Mesendoderm (in vitro differentiated cells): ENCODE results near the gene LKAAEAR1.

ENCODE experiments used
- DNase-seq: peaks from one replicate; pipeline ENCODE4 v3.0.0; 2013
- H2AK5ac ChIP-seq: 2 replicates; pipeline ENCODE4 v1.6.1; 2013; ENCODE audit warnings: low read length, inconsistent platforms
- H2BK120ac ChIP-seq: 2 replicates; pipeline ENCODE4 v1.6.1; 2013; ENCODE audit warnings: low read depth, mild to moderate bottlenecking, low read length, moderate library complexity, mixed read lengths
- H2BK15ac ChIP-seq: replicated peaks from 2 replicates; pipeline ENCODE4 v1.6.1; 2013; ENCODE audit warnings: low read depth, mild to moderate bottlenecking, moderate library complexity
- H2BK5ac ChIP-seq: 2 replicates; pipeline ENCODE4 v1.6.1; 2013; ENCODE audit warnings: low read length, inconsistent platforms
- H3K18ac ChIP-seq: 2 replicates; pipeline ENCODE4 v1.6.1; 2013; ENCODE audit warnings: mild to moderate bottlenecking, low read length, mixed read lengths
- H3K23ac ChIP-seq: one replicate; pipeline ENCODE4 v1.6.1; 2013; ENCODE audit warnings: low read length
- H3K27ac ChIP-seq: 2 replicates; pipeline ENCODE4 v1.5.1; 2013; ENCODE audit warnings: low read depth, mild to moderate bottlenecking, inconsistent platforms, low read length, moderate library complexity
- H3K27me3 ChIP-seq: 2 replicates; pipeline ENCODE4 v1.6.1; 2013; ENCODE audit warnings: low read length, control low read depth, mild to moderate bottlenecking, inconsistent platforms; ENCODE audit not compliant: insufficient read depth, poor library complexity
- H3K36me3 ChIP-seq: 2 replicates; pipeline ENCODE4 v1.6.1; 2013; ENCODE audit warnings: low read length, inconsistent platforms; ENCODE audit not compliant: control insufficient read depth, insufficient read depth
- H3K4ac ChIP-seq: one replicate; pipeline ENCODE4 v1.6.1; 2013; ENCODE audit warnings: low read depth, mild to moderate bottlenecking, low read length, moderate library complexity
- H3K4me1 ChIP-seq: 2 replicates; pipeline ENCODE4 v1.6.1; 2013; ENCODE audit warnings: low read depth, low read length, inconsistent platforms; ENCODE audit not compliant: control insufficient read depth
- H3K4me2 ChIP-seq: 2 replicates; pipeline ENCODE4 v1.6.1; 2013; ENCODE audit warnings: low read length
- H3K4me3 ChIP-seq: 2 replicates; pipeline ENCODE4 v1.5.1; 2013; ENCODE audit warnings: mild to moderate bottlenecking, low read length
- H3K56ac ChIP-seq: one replicate; pipeline ENCODE4 v1.6.1; 2013; ENCODE audit warnings: low read length
- H3K79me1 ChIP-seq: 2 replicates; pipeline ENCODE4 v1.6.1; 2013; ENCODE audit warnings: low read length, inconsistent platforms
- H3K79me2 ChIP-seq: 2 replicates; pipeline ENCODE4 v1.6.1; 2013; ENCODE audit warnings: mild to moderate bottlenecking, low read length; ENCODE audit not compliant: control insufficient read depth, insufficient read depth
- H3K9ac ChIP-seq: 2 replicates; pipeline ENCODE4 v1.6.1; 2013; ENCODE audit warnings: low read length, inconsistent platforms
- H4K5ac ChIP-seq: one replicate; pipeline ENCODE4 v1.6.1; 2013; ENCODE audit warnings: low read length
- H4K8ac ChIP-seq: one replicate; pipeline ENCODE4 v1.6.1; 2013; ENCODE audit warnings: low read depth, mild to moderate bottlenecking, control low read depth, low read length, moderate library complexity
- WGBS: extraction: QIAGEN DNeasy Blood & Tissue Kit; methylation state at CpG from one replicate; pipeline ENCODE4 v1.1.7; 2013; ENCODE audit warnings: low lambda C conversion rate, missing lambda C conversion rate; ENCODE audit not compliant: insufficient coverage; ENCODE audit errors: extremely low coverage; 5-methylcytosine and 5-hydroxymethylcytosine counted together

Gene LKAAEAR1

GRCh38 chr20:64082820-64083377 is 1.3 kb downstream of the LKAAEAR1 start:
- no CpG with 5 or more reads among the region's 13 CpGs for WGBS
- H3K4me3 ChIP-seq, result no peak overlapping the region

GRCh38 chr20:64082126-64082731 is 2.0 kb downstream of the LKAAEAR1 start:
- H2BK5ac ChIP-seq, result no peak overlapping the region
- no peak for DNase-seq

More at GRCh38 chr20:64082820-64083377, 1.3 kb downstream of the LKAAEAR1 start:
- no peak overlapping the region for H3K18ac ChIP-seq
- no peak overlapping the region for H3K4ac ChIP-seq
- no peak overlapping the region for H2AK5ac ChIP-seq
- H3K56ac ChIP-seq, result no peak overlapping the region
- H2BK120ac ChIP-seq, result no peak overlapping the region
- no peak overlapping the region for H4K8ac ChIP-seq
- no peaks in the 10 kb centered on the region for H3K36me3 ChIP-seq
- no peak for DNase-seq
- no peak overlapping the region for H2BK15ac ChIP-seq
- peaks cover 19% of the 10 kb centered on the region for H3K27me3 ChIP-seq
- no peak overlapping the region for H3K27ac ChIP-seq
- H3K79me2 ChIP-seq, result no peaks in the 10 kb centered on the region
- H3K4me2 ChIP-seq, result peak overlapping the region; percentile 5
- no peaks in the 10 kb centered on the region for H3K4me1 ChIP-seq
- no peaks in the 10 kb centered on the region for H3K79me1 ChIP-seq
- H4K5ac ChIP-seq, result no peak overlapping the region
- no peak overlapping the region for H3K23ac ChIP-seq
- H3K9ac ChIP-seq, result peak overlapping the region; percentile 3
- no peak overlapping the region for H2BK5ac ChIP-seq

GRCh38 chr20:64081624-64081964 is 2.6 kb downstream of the LKAAEAR1 start:
- no peak overlapping the region for H4K8ac ChIP-seq
- H3K18ac ChIP-seq, result no peak overlapping the region
- H2BK15ac ChIP-seq, result no peak overlapping the region
- no peak overlapping the region for H3K27ac ChIP-seq
- no peak overlapping the region for H3K4ac ChIP-seq
- no peaks in the 10 kb centered on the region for H3K36me3 ChIP-seq
- DNase-seq, result no peak
- no peak overlapping the region for H3K56ac ChIP-seq
- H3K79me2 ChIP-seq, result no peaks in the 10 kb centered on the region
- no peak overlapping the region for H4K5ac ChIP-seq
- H3K23ac ChIP-seq, result no peak overlapping the region
- H3K79me1 ChIP-seq, result no peaks in the 10 kb centered on the region
- H3K4me2 ChIP-seq, result no peak overlapping the region
- H3K4me3 ChIP-seq, result no peak overlapping the region
- peaks cover 19% of the 10 kb centered on the region for H3K27me3 ChIP-seq
- no peaks in the 10 kb centered on the region for H3K4me1 ChIP-seq
- H3K9ac ChIP-seq, result no peak overlapping the region
- H2BK5ac ChIP-seq, result no peak overlapping the region
- H2BK120ac ChIP-seq, result no peak overlapping the region
- no peak overlapping the region for H2AK5ac ChIP-seq
- no CpG with 5 or more reads among the region's 6 CpGs for WGBS

More at GRCh38 chr20:64082126-64082731, 2.0 kb downstream of the LKAAEAR1 start:
- H3K79me1 ChIP-seq, result no peaks in the 10 kb centered on the region
- H2BK15ac ChIP-seq, result no peak overlapping the region
- H3K36me3 ChIP-seq, result no peaks in the 10 kb centered on the region
- H3K27me3 ChIP-seq, result peaks cover 19% of the 10 kb centered on the region
- no peaks in the 10 kb centered on the region for H3K4me1 ChIP-seq
- no peak overlapping the region for H2BK120ac ChIP-seq
- H3K79me2 ChIP-seq, result no peaks in the 10 kb centered on the region
- no peak overlapping the region for H2AK5ac ChIP-seq
- H3K56ac ChIP-seq, result no peak overlapping the region
- H4K5ac ChIP-seq, result no peak overlapping the region
- H3K9ac ChIP-seq, result no peak overlapping the region
- no peak overlapping the region for H4K8ac ChIP-seq
- no peak overlapping the region for H3K27ac ChIP-seq
- H3K18ac ChIP-seq, result no peak overlapping the region
- no peak overlapping the region for H3K4ac ChIP-seq
- no peak overlapping the region for H3K4me2 ChIP-seq
- no CpG with 5 or more reads among the region's 13 CpGs for WGBS
- H3K4me3 ChIP-seq, result no peak overlapping the region
- H3K23ac ChIP-seq, result no peak overlapping the region

- Histone ChIP-seq H4K8ac (no peak overlapping the region), H3K27ac (no peak overlapping the region), H3K9ac (peak overlapping the region; percentile 93), H2AK5ac (no peak overlapping the region), H3K27me3 (peaks cover 19% of the 10 kb centered on the region), H3K79me1 (no peaks in the 10 kb centered on the region), H4K5ac (no peak overlapping the region), H3K4me2 (no peak overlapping the region), H2BK5ac (no peak overlapping the region), H3K56ac (no peak overlapping the region), H3K36me3 (no peaks in the 10 kb centered on the region), H2BK120ac (no peak overlapping the region), H3K79me2 (no peaks in the 10 kb centered on the region), H2BK15ac (no peak overlapping the region), H3K23ac (no peak overlapping the region), H3K4me3 (no peak overlapping the region), H3K18ac (no peak overlapping the region), H3K4me1 (no peaks in the 10 kb centered on the region), H3K4ac (no peak overlapping the region)
- WGBS, result no CpG with 5 or more reads among the region's 17 CpGs
- no peak for DNase-seq
These were observed 3.2 kb downstream of the LKAAEAR1 start for GRCh38 chr20:64080813-64081623.

- Histone ChIP-seq H3K4me2 (peak within 1 kb of the TSS; percentile 97), H2BK15ac (no peak within 1 kb of the TSS), H3K79me1 (no peaks in the 10 kb centered on the region), H3K79me2 (no peaks in the 10 kb centered on the region), H3K9ac (peak within 1 kb of the TSS; percentile 93), H3K18ac (peak within 1 kb of the TSS; percentile 69), H3K27ac (peak within 1 kb of the TSS; percentile 7), H3K56ac (peak within 1 kb of the TSS; percentile 98), H3K23ac (peak within 1 kb of the TSS; percentile 80), H3K27me3 (peaks cover 16% of the 10 kb centered on the region), H4K8ac (peak within 1 kb of the TSS; percentile 97), H2BK5ac (no peak within 1 kb of the TSS), H3K4me3 (peak within 1 kb of the TSS; percentile 75), H2BK120ac (no peak within 1 kb of the TSS), H2AK5ac (no peak within 1 kb of the TSS), H3K4ac (peak within 1 kb of the TSS; percentile 82), H4K5ac (no peak within 1 kb of the TSS), H3K36me3 (no peaks in the 10 kb centered on the region), H3K4me1 (no peaks in the 10 kb centered on the region)
- WGBS, result no CpG with 5 or more reads among the region's 62 CpGs
- DNase-seq, result no peak
These were observed 4.0 kb downstream of the LKAAEAR1 start, which contains the start of gene OPRL1 for GRCh38 chr20:64080013-64080812. TSS of gene OPRL1 (plus strand) at chr20:64080082. CDS start at chr20:64092721, 12,639 bp downstream.
